DMS 273 treated with DMSO at 0.1 percent for 48 hours (cell line): ENCODE data around the gene CRB2.

Experiments used
- DNase-seq: peaks from one replicate; lab custom pipeline; 2025; lab: John Stamatoyannopoulos, UW

Gene CRB2

DNA sequence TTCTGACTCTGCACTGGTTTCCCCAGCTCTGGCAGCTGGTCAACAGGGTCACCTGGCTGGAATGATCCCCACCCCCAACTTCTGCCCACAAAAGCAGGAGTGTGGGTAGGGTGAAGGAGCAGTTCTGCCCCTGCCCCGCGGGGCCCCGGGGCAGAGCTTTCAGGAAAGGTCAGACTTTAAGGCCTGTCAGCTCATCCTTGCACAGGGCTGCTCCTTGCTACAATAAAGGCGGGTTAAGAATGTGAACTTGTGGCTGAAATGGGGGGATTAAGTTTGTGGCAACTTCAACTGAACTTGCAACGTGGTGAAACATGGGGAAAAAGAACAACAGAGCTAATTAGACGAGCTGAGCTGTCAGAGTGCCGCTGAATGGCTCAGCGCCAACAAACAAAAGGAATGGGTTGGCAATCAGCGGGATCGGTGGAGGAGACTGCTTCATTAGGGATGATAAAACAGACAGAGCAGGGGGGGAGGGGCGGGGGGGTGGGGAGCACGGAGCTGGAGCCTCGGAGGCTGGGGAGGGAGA is 50.8 kb downstream of the CRB2 start:
- DNase-seq = no peak

DNA sequence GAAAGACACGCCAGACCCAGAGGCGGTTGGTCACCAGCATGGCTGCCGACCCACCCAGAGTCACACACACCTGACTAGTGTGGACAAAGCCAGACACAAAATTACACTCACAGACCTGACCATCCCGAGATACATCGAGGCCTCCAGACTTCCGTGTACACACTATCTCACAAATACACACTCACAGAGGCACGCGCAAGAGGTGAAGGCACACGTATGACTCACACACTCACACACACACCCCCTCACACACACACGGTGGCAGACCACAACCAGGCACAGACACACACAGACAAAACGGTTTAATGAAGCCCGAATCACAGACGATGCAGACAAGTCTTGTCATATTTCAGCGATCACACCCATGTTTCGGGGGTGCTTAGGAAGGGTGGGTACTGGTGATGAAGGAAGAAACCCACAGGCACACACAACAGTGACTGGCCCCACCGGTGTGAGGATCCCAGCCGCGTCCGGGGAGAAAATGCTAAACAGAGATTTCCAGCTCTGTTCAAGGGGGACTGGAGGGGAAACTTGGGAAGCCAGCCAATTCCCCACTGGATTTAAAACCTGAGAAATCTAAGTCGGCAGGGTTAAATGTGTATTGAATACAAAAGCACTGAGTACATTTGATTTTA is 51.3 kb downstream of the CRB2 start:
- no peak for DNase-seq

DNA sequence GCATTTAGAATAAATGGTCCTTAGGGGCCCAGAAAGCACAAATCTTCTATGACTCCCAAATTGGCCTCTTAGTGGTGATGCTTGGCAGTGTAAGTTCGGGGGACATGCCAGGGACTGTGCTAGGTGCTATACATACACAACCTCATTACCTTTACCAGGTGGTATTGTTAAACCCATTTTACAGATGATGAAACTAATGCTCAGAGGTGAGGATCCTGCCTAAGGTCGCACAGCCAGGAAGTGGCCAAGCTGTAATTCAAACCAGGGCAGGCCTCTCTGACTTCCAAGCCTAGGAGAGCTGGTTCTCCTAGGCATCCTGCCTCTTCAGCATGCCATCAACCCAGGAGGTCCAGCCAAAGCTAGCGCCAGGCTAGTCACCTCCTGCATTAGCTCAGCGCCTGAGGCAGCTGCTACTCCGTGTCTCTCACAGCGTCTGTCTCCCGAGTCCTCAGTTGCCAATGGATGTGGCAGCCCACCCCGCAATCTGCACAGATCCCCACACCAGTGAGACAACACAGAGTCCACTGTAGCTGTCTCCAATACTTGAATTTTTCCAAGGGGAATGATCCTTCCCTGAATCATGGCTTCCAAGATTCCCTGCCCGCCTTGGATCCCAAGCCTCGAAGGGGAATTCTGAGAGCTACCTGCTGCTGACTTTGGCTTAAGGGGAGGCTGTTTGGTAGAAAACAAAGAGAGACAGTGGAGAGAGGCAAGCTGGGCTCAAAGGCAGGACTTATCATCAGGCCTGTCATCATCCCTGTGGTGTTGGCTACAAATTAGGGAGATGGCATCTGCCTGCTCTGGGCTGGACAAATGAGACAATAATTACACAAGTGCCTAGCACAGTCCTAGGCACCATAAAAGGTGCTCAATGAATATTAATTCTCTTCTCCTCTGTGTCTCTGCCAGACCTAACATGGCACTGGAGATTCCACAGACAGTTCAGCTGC is 52.6 kb downstream of the CRB2 start:
- no peak for DNase-seq

DNA sequence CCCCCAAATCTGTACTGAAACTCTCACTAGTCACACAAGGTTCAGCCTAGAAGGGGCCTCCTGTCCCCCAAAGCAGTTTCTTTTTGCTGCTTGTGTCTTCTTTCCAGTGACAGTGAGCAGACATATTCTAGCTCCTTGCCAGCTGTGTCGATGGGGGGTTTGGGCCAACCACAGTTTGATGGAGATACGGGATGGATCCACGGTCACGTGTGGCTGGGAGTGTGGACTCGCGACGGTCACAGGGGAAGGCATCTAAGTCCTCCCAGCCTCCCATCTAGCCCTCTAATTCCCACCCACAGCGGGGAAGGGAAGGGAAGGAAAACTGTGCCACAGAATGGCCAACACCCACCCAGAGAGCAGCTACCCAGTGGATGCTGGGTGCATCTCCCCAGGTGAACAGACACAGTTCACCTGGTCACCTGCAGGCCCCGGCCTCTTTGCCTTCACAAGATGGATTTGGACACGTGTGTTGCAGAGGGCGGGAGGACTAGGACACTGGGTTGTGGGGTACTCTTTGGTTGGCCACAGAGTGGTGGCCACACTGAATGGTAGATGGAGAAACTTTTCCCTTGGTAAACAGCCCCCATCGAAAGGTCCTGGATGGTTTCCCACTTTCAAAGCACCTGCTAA is 54.4 kb downstream of the CRB2 start:
- no peak for DNase-seq

DNA sequence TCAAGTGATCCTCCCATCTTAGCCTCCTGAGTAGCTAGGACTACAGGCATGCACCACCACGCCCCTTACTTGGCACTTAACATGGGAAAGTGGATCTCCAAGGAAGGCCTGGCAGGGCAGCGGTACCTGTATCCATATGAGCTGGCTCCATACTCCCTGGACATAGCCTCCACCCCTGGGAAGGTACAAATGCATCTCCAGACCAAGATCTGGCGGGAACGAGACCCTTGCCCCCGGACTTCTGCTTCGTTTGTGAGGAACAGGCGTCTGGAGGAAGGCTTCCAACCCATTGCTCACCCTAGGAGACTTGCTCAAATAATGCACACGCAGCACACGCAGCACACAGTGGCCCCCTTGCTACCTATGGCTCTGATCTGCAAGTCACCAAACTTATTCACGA is 55.2 kb downstream of the CRB2 start:
- no peak for DNase-seq

DNA sequence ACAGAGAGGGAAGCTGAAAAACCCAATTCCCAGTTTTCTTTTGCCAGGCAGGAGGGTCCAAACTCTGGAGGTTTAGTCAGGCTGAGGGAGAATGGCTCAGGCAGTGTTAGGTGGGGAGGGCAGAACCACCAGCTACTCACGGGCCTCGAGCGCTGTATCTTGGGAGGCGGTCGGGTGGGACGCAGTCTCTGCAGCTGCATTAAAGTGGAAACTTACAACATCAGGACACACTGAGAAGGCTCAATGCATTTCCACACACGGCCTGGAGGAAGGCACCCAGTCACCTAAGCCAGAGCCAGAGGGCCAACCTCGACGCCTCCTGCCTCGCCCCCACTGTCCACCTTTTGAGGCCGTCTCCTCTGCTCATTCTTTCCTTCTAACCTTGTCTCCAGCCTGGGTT is 55.6 kb downstream of the CRB2 start:
- no peak for DNase-seq

DNA sequence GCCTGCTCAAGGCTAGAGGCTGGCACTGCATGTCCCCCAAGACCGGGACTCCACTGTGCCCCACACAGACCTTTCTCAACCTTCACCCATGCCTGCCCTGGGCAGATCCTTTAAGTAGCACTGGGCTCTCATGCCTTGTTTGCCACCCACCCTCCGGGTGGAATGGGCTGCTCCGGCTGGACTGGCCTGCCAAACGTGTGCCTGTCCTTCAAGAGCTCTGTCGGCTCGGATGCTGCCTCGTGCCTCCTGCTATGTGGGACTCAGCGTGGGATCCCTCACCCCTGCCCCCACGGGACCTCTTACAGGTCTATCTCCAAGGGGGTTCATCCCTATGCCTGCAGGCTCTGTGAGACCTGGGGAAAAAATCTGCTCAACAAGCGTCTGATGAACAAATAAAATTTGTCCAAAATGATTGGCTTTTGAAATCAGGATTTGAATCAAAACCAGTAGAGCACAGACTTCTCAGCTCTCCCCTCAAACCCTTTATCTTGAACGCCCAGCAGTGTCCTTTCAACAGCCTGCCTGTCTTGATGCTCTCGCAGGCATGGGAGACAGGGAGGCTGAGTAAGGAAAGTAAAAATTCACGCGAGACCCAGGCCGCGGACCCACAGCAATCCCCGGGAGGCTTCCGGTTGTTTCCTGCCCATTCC is 56.3 kb downstream of the CRB2 start:
- no peak for DNase-seq

DNA sequence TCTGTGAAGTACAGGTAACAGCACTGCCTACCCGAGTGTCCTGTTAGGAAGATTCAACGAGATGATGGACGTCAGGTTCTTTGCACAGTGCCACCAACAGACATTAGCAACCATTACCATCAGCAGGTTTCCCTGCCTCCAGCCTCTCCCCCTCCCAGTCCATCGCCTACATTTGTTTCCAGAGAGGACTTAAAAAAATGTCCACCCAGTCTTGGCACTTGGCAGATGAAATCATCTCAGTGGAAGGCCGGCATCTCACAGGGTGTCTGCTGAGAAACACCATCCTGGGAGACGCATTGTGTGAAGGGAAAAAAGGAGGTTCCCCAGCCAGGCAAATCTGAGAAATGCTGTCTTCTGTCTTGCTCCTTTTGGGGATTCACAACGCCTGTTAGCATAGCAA is 58.2 kb downstream of the CRB2 start:
- DNase-seq = no peak

DNA sequence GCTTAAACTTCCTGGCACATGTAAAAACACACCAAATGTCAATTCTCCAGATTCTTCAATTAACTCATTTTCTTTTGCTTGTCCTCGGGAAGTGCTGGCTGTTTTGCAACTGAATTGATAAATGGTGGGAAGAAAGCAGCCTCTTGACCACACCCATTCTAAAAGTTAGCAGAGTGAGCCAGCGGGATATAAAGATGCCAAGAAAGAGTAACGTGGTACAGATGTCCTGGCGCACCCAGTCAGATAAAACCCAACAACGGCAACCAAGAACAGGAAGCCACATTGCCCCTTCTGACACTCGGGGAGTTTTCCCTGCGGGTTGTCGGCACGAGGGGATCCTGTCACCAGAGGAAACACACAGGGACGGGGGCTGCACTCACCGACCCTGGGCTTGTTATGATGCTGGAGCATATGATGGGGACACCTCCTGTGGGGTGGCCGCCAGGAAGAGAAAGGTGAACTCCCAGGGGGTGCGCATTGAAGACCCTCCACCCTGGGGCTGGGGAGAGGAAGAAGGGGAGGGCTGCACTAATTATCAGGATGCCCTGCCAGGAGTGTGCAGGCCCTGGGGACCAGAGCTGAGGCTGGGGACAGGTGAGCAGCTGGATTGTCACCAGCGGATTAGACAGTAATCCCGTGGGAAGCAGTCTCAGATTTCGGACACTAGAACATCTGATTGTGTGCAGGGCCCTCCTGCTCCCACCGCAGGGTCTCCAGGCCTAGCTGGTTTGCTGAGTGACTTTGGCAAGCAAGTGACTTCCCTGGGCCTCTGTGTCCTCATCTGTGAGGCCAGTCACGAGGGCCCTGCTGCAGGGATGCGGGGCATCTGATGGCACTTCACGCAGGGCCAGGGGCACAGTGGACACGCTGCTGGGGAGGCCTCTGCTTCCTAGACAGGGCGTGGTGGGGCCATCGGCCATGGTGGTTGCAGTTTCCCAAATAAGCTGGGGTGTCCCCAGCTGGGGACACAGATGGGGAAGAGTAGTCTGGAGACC is 59.2 kb downstream of the CRB2 start:
- DNase-seq = no peak

DNA sequence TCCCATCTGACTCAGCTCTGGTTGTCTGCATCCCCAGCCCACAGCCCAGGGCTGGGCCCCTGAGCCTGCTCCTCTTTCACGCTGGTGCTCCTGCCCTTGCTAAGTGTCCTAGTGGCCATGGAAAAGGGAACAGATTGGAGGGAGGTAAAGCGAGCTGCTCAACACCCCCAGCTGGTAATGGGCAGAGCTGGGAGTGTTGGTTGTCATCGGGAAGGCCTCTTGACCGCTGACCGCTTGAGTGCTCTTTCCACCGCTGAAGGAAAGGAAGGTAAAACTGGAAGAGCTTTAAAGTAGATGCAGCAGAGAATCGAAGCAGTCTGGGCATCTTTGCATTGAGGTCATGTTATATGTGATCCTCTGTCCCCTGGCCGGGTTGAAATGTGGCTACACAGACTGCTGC is 60.2 kb downstream of the CRB2 start:
- DNase-seq = no peak

DNA sequence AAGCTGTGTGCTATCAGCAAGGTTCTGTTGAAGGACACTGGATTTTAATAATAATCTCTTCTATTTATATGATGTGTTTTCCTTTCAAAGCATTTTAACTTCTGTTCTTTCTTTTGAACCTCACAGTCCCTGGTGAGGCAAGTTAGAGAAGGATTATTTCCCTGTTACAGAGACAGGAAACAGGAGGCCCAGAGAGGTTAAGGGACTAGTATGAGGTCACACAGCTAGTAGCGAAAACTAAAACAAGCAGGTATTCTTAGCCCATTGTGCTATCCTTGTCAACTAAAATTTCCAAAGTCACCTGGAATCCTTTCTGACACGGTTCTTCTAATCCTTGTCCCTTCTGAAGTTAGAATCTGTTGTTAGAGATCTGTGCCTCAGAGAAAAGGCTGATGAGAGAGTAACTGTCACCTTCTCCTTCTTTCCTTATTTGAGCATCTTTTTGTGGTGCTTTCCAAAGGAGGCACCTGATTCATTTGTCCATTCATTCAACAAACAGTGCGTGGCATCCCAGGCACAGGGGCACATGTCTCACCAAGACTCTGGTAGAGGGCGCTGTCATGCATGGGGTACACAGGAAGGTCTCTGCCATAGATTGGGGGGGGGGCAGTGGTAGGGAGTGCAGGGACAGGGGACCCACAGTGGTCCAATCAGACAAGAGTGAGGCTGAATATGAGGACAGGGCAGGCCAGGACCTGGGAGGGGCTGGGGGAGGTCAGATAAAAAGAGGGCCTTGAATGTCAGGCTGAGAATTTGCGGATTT is 61.5 kb downstream of the CRB2 start:
- no peak for DNase-seq

DNA sequence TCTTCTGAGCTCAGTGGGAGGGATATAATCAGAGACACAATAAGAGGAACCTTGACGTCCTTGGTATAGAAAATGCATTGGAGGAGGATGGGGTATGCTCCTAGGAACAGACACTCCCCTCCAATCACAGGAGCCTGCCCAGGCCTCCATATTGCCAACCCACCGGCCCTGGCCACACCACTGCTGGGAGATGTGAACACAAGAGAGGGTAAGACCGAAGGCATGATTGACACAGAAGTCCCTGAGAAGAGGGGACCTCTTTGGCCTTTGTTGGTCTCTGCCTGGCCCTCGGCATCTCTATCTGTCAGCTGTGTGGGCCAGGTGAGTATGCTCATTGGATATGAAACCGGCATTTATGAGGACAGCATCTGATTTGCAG is 62.0 kb downstream of the CRB2 start:
- DNase-seq = no peak

DNA sequence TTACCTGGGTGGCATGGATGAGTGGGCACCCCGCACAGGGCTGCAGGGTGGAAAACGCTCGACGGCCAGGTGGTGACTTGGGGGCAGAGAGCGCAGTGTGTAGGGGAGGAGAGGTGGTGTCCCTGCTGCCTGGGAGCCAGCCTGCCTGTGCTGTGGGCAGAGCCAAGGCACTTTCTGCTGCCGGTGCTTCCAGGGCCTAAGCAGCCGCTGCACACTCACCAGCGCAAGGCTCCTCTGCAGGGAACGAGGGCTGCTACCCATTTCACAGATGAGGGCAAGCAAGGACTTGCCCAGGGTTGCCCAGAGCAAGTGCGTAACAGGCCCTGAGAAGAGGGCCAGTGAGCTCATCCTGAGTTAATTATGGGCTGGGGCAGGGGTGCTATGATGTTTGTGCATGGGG is 62.5 kb downstream of the CRB2 start:
- no peak for DNase-seq

DNA sequence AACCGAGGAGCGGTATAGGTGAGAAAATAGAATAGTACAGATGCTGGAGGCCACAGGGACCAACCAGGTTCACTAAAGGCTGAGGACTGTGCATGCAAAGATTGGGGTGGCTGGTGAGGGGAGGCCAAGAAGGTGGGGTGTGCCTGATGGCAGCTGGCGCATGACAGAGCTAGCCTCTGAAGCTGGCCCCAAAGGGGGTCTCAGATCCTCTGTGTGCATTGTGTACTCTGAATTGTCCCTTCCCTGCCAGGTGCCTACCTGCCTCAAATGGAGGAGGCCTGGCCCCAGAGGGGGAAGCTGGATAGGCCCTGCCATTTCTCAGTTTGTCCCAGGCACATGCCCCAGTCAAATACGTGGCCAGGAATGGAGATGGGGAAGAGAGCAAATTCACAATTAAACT is 63.1 kb downstream of the CRB2 start:
- DNase-seq = no peak

DNA sequence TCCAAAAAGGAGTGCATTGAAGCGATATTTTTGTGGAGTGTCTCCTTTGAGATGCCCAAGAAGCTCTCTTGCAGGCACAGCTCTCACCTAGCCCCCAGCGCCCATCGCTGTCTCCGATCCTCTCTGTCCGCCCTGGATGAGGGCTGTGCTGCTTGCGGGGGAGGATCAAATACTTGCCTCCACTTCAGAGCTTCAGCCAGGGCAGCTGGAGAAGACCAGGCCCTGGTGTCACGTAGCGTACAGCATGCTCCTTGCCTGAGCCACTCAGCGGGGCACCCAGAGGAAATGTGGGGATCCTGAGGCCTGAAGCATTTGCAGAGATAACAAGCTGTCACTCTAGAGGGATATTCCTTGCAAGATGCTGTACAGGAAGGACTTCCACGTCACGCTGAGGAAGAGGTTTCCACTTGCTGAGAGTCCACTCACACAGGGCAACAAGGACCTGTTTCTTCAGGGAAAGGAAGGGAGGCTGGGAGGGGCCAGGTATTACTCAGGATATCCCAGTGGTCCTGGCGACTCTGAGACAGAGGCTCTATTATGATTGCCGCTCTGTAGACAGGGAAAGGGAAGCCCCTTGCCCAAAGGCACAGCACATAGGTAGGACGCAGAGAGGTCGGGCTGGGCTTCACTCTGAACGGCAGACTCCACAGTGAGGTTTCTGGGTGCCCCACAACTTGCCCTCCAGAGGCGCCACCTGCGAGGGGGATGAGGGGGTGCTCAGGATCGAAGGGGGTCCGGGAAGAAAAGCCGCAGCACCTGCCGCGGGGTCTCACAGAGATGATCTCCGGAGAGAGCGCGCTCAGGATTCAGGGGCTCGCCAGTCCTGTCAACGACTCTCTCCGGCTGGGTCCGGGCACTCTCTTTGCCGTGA is 64.0 kb downstream of the CRB2 start:
- DNase-seq = no peak

DNA sequence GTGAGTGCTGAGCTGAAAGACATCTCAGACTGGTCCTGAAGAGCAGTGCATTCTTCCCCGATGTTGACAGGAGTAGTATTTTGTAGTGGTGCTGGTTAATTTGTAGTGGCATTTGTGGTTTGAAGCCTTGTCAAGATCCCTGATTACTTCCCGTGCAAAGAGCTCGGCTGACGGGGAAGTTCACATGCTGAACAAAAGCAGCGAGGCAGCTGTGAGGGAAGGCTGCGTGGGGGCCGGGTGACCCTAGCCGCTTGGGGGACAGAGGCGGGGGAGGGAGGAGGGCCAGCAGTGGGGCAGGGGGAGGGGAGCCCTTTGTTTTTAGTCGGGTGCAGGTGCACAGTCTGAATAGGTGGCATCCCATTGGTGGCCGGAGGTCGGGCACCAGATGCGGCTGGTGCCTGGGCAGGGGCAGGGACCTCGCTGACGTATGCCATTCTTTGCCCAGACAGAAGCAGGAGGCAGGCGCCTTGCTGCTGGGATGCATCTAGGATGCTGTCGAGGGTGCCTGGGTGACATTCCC is 64.7 kb downstream of the CRB2 start:
- DNase-seq = no peak

DNA sequence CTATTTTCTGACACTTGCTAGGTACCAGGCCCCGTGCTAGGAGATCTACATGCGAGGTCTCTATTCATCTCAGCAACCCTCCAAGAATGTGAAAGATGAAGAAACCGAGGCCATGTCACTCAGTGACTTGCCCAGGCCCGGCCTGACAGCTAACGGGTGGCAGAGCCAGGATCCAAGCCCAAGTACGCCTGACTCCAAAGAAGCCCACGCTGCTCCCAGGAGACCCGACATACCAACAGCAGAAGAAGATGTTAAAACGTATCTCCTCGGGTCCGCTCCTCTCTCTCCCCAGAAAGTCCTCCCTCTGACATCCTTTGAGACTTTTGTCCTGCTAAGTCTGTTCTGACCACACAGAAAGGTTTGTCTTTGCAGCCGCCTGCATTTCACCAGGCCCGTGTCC is 65.2 kb downstream of the CRB2 start:
- DNase-seq = no peak

DNA sequence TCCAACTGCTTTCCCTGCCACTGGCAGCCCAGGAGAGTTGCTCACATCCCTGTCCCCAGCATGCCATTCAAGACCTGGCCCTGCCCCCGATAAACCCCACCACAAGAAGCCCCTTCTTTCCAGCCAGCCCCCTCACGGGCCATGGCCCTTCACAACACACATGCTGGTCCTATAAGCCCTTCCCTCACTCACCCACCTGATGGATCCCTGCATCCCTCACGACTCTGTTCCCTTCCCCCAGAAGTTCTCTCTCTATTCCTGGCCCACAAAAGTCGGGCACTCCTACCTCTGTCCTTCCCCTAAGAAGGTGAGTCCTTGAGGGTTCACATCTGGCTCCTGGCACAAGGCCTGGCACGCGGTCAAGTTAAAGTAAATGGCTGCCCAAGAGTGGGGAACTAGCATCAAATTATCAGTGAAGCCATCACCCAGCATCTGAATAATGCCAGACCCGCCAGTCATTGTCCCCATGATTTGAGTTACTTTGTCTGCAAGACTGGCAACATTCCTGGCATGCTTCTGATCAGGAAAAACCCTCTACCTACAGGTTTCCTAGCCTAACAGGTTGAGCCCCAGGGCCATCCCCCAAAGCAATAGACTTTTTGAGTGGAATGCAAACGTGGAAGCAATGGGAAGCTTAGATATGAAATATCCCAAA is 65.9 kb downstream of the CRB2 start:
- DNase-seq = no peak
